Neural cell (in vitro differentiated cells): Measurements from ENCODE around the gene OVOL1. TPM values are rescaled to one million over a fixed set of nuclear protein-coding genes. Genes with fewer than 3 reads are reported as not detected.

Experiments
- H2AFZ ChIP-seq: fragments of 200-600, 300-800 bp; sonication (generic), shearing (Covaris generic); 2 replicates; pipeline ENCODE4 v1.6.0; 2014; ENCODE audit warnings: low read depth, mild to moderate bottlenecking, antibody characterized with exemption, low read length, moderate library complexity
- H3F3A ChIP-seq: fragments of 200-600 bp; shearing (Covaris generic); 2 replicates; pipeline ENCODE4 v1.6.1; 2016; ENCODE audit warnings: mild to moderate bottlenecking, moderate library complexity, mixed read lengths, antibody characterized with exemption, low read length; ENCODE audit not compliant: insufficient read depth, poor library complexity, severe bottlenecking
- H3K27ac ChIP-seq: fragments of 200-600, 300-800 bp; sonication (generic), shearing (Covaris generic); 2 replicates; pipeline ENCODE4 v1.5.1; 2014; ENCODE audit warnings: mild to moderate bottlenecking, low read length, moderate library complexity
- H3K27me3 ChIP-seq: fragments of 300-800, 200-600 bp; sonication (generic), shearing (Covaris generic); 2 replicates; pipeline ENCODE4 v1.6.0; 2014; ENCODE audit warnings: mild to moderate bottlenecking, low read depth, low read length, moderate library complexity; ENCODE audit not compliant: insufficient read depth
- H3K36me3 ChIP-seq: fragments of 300-800, 200-600 bp; sonication (generic), shearing (Covaris generic); 2 replicates; pipeline ENCODE4 v1.5.1; 2014; ENCODE audit warnings: mild to moderate bottlenecking, antibody characterized with exemption, low read length, moderate library complexity; ENCODE audit not compliant: insufficient read depth
- H3K4me2 ChIP-seq: fragments of 300-800, 200-600 bp; sonication (generic), shearing (Covaris generic); 2 replicates; pipeline ENCODE4 v1.6.0; 2014; ENCODE audit warnings: mild to moderate bottlenecking, low read length
- H3K4me3 ChIP-seq: fragments of 300-800, 200-600 bp; sonication (generic), shearing (Covaris generic); 2 replicates; pipeline ENCODE4 v1.5.1; 2014; ENCODE audit warnings: mild to moderate bottlenecking, low read length, moderate library complexity
- H3K79me2 ChIP-seq: fragments of 200-600 bp; shearing (Covaris generic); replicated peaks from 2 replicates; pipeline ENCODE4 v1.6.0; 2014; ENCODE audit warnings: mild to moderate bottlenecking, low read length, moderate library complexity; ENCODE audit not compliant: insufficient read depth
- H3K9ac ChIP-seq: fragments of 300-800, 200-600 bp; sonication (generic), shearing (Covaris generic); 2 replicates; pipeline ENCODE4 v1.6.1; 2016; ENCODE audit warnings: mild to moderate bottlenecking, low read length, mixed read lengths
- H3K9me2 ChIP-seq: fragments of 200-600 bp; shearing (Covaris generic); 2 replicates; pipeline ENCODE4 v1.6.1; 2016; ENCODE audit warnings: mild to moderate bottlenecking, low read length, mixed read lengths; ENCODE audit not compliant: insufficient read depth
- H3K9me3 ChIP-seq: fragments of 200-600, 300-800 bp; sonication (generic), shearing (Covaris generic); 2 replicates; pipeline ENCODE4 v1.6.1; 2016; ENCODE audit warnings: mild to moderate bottlenecking, mixed run types, low read length, moderate library complexity, mixed read lengths
- H4K20me1 ChIP-seq: fragments of 200-600 bp; shearing (Covaris generic); 2 replicates; pipeline ENCODE4 v1.6.1; 2016; ENCODE audit warnings: mild to moderate bottlenecking, mixed run types; ENCODE audit not compliant: insufficient read depth
- EP300 ChIP-seq: fragments of 450-650 bp; conservative IDR thresholded peaks from 2 replicates; pipeline ENCODE4 v1.6.1; 2014; ENCODE audit warnings: antibody characterized with exemption, mild to moderate bottlenecking, moderate library complexity; ENCODE audit not compliant: poor library complexity, severe bottlenecking
- EZH2 ChIP-seq: fragments of 200-600, 300-800 bp; shearing (Covaris generic), sonication (generic); IDR thresholded peaks from 2 replicates; pipeline ENCODE4 v1.6.1; 2014; ENCODE audit warnings: antibody characterized with exemption, low read length, borderline replicate concordance, mild to moderate bottlenecking; ENCODE audit not compliant: insufficient read depth, poor library complexity, severe bottlenecking
- MXI1 ChIP-seq: fragments of 450-650 bp; conservative IDR thresholded peaks from 2 replicates; pipeline ENCODE4 v1.6.1; 2014; ENCODE audit warnings: antibody characterized with exemption, mild to moderate bottlenecking; ENCODE audit not compliant: poor library complexity, severe bottlenecking
- POLR2AphosphoS5 ChIP-seq: IDR thresholded peaks from 2 replicates; pipeline ENCODE4 v1.6.1; 2012
- RAD21 ChIP-seq: fragments of 450-650 bp; conservative IDR thresholded peaks from 2 replicates; pipeline ENCODE4 v1.6.1; 2014; ENCODE audit warnings: antibody characterized with exemption, mild to moderate bottlenecking, moderate library complexity
- REST ChIP-seq: IDR thresholded peaks from 2 replicates; pipeline ENCODE4 v1.6.1; 2012; ENCODE audit warnings: borderline replicate concordance
- SMC3 ChIP-seq: fragments of 450-650 bp; conservative IDR thresholded peaks from 2 replicates; pipeline ENCODE4 v1.6.1; 2014; ENCODE audit warnings: antibody characterized with exemption, mild to moderate bottlenecking, moderate library complexity; ENCODE audit not compliant: poor library complexity
- TAF1 ChIP-seq: IDR thresholded peaks from 2 replicates; pipeline ENCODE4 v1.6.1; 2012; ENCODE audit warnings: low read depth
- polyA plus RNA-seq: library from polyadenylated mRNA; depleted of rRNA; stranded (reverse); fragments of >200 nt; gene quantifications from 2 replicates; pipeline ENCODE4 v1.2.3, GENCODE V29; 2014
- TF ChIP-seq, protein P1 (sequence below): fragments of 450-650 bp; IDR thresholded peaks from 2 replicates; pipeline ENCODE4 v1.5.1; 2014; ENCODE audit warnings: antibody characterized with exemption, mild to moderate bottlenecking, moderate library complexity; ENCODE audit not compliant: poor library complexity, severe bottlenecking

OVOL1 gene
- polyA plus RNA-seq, 1 donor from 2014 or later = not detected

- Histone ChIP-seq H3F3A (no peaks in the 10 kb centered on the region), H3K79me2 (no peaks in the 10 kb centered on the region), H3K9me3 (no peaks in the 10 kb centered on the region), H2AFZ (no peak overlapping the region), H3K27ac (no peak overlapping the region), H3K36me3 (no peaks in the 10 kb centered on the region), H3K4me2 (no peak overlapping the region), H3K4me3 (no peak overlapping the region), H3K27me3 (no peaks in the 10 kb centered on the region), H4K20me1 (no peaks in the 10 kb centered on the region), H3K9ac (no peak overlapping the region), H3K9me2 (no peaks in the 10 kb centered on the region)
- TF ChIP-seq POLR2AphosphoS5 = no peak
- TF ChIP-seq TAF1 = no peak
- TF ChIP-seq, protein P1, sequence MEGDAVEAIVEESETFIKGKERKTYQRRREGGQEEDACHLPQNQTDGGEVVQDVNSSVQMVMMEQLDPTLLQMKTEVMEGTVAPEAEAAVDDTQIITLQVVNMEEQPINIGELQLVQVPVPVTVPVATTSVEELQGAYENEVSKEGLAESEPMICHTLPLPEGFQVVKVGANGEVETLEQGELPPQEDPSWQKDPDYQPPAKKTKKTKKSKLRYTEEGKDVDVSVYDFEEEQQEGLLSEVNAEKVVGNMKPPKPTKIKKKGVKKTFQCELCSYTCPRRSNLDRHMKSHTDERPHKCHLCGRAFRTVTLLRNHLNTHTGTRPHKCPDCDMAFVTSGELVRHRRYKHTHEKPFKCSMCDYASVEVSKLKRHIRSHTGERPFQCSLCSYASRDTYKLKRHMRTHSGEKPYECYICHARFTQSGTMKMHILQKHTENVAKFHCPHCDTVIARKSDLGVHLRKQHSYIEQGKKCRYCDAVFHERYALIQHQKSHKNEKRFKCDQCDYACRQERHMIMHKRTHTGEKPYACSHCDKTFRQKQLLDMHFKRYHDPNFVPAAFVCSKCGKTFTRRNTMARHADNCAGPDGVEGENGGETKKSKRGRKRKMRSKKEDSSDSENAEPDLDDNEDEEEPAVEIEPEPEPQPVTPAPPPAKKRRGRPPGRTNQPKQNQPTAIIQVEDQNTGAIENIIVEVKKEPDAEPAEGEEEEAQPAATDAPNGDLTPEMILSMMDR = no peak
- no peak for TF ChIP-seq REST
- TF ChIP-seq EZH2 = no peak
- no peak for TF ChIP-seq RAD21
These were observed 34.2 kb downstream of the OVOL1 start for GRCh38 chr11:65821107-65821506.

GRCh38 chr11:65822776-65823528, 36.1 kb downstream of the OVOL1 start:
- Histone ChIP-seq H3K27ac (no peak overlapping the region), H3K9me3 (no peaks in the 10 kb centered on the region), H3K36me3 (no peaks in the 10 kb centered on the region), H3F3A (no peaks in the 10 kb centered on the region), H3K4me3 (no peak overlapping the region), H3K9ac (no peak overlapping the region), H4K20me1 (no peaks in the 10 kb centered on the region), H3K27me3 (no peaks in the 10 kb centered on the region), H3K79me2 (no peaks in the 10 kb centered on the region), H3K4me2 (no peak overlapping the region), H2AFZ (no peak overlapping the region), H3K9me2 (no peaks in the 10 kb centered on the region)
- TF ChIP-seq REST (no peak), TAF1 (no peak), EP300 (no peak), MXI1 (no peak), EZH2 (no peak), POLR2AphosphoS5 (no peak), RAD21 (no peak), SMC3 (no peak)
- TF ChIP-seq, protein P1 = no peak
